GM12878 (cell line): ENCODE data around the gene TOR2A. TPM values are rescaled to one million over a fixed set of nuclear protein-coding genes. Genes with fewer than 3 reads are reported as not detected.

Source experiments
- ATAC-seq: fragments of 200-7000 bp; cut with Tn5 transposase; 3 replicates; pipeline ENCODE4 v1.9.1; 2020; ENCODE audit warnings: mild to moderate bottlenecking, moderate library complexity
- BruUV-seq: library from RNA; stranded (reverse); fragments of 400-500 nt; replicated peaks from 2 replicates; lab custom pipeline; 2021; lab: Mats Ljungman, UMichigan
- CTCF ChIA-PET: fragments of 300-600 bp; sonication (Branson Sonifier 250); formaldehyde crosslinking; extraction: SDS; loops from one replicate; lab custom pipeline; 2021; ENCODE audit warnings: inconsistent platforms; lab: Yijun Ruan, JAX
- POLR2A ChIA-PET: fragments of 350-600 bp; formaldehyde crosslinking; extraction: SDS; loops from one replicate; lab custom pipeline; 2021; ENCODE audit warnings: inconsistent platforms; lab: Charles Lee
- RAD21 ChIA-PET: fragments of 300-600 bp; sonication (Branson Sonifier 250); formaldehyde crosslinking; loops from one replicate; lab custom pipeline; 2023; ENCODE audit warnings: antibody characterized with exemption; ENCODE audit not compliant: unreplicated experiment; lab: Charles Lee
- SMC1A ChIA-PET: fragments of 300-600 bp; sonication (Branson Sonifier 250); formaldehyde crosslinking; loops from one replicate; lab custom pipeline; 2023; ENCODE audit not compliant: unreplicated experiment, uncharacterized antibody; lab: Charles Lee
- DNase-seq: peaks from one replicate; pipeline ENCODE4 v3.0.0-alpha.2; 2011; ENCODE audit warnings: low read depth, low spot score
- FAIRE-seq: peaks from 3 replicates; lab custom pipeline; 2011; peaks lifted over from hg19 to GRCh38; lab: Jason Lieb, UNC
- H2AFZ ChIP-seq: 2 replicates; pipeline ENCODE4 v1.6.0; 2011; ENCODE audit warnings: low read depth, low read length, control low read depth; ENCODE audit not compliant: control insufficient read depth
- H3K27ac ChIP-seq: 2 replicates; pipeline ENCODE4 v1.5.1; 2011; ENCODE audit warnings: control low read depth; ENCODE audit not compliant: control insufficient read depth, insufficient read depth
- H3K27me3 ChIP-seq, 2 experiments: replicated peaks in 1 of 2; 2 replicates each; pipeline versions ENCODE4 v1.6.0 to v1.6.1; 2011; ENCODE audit warnings: low read length in 1 of 2; ENCODE audit not compliant: control insufficient read depth in 2 of 2, insufficient read depth in 2 of 2
- H3K36me3 ChIP-seq, 2 experiments: 2 replicates each; pipeline ENCODE4 v1.5.1; 2011; ENCODE audit warnings: low read length in 1 of 2; ENCODE audit not compliant: control insufficient read depth in 2 of 2, insufficient read depth in 2 of 2
- H3K4me1 ChIP-seq: 2 replicates; pipeline ENCODE4 v1.6.1; 2011; ENCODE audit warnings: mild to moderate bottlenecking, low read length, moderate library complexity, mixed read lengths; ENCODE audit not compliant: control insufficient read depth, insufficient read depth
- H3K4me2 ChIP-seq: 2 replicates; pipeline ENCODE4 v1.6.0; 2011; ENCODE audit warnings: control low read depth; ENCODE audit not compliant: control insufficient read depth, insufficient read depth
- H3K4me3 ChIP-seq: fragments of 200-600 bp; sonication (generic); 2 replicates; pipeline ENCODE4 v1.5.1; 2016
- H3K79me2 ChIP-seq: 2 replicates; pipeline ENCODE4 v1.6.0; 2011; ENCODE audit warnings: low read length; ENCODE audit not compliant: control insufficient read depth, insufficient read depth
- H3K9ac ChIP-seq: 2 replicates; pipeline ENCODE4 v1.8.0; 2011; ENCODE audit warnings: low read length, control low read depth, mixed read lengths; ENCODE audit not compliant: control insufficient read depth, insufficient read depth
- H3K9me3 ChIP-seq: replicated peaks from 3 replicates; pipeline ENCODE4 v1.5.1; 2011; ENCODE audit warnings: mild to moderate bottlenecking, low read length; ENCODE audit not compliant: control insufficient read depth, insufficient read depth
- H4K20me1 ChIP-seq: 2 replicates; pipeline ENCODE4 v1.6.0; 2011; ENCODE audit not compliant: control insufficient read depth, insufficient read depth
- CEBPB ChIP-seq, 2 experiments: fragments of 150-350 bp in 1 of 2; IDR thresholded peaks; 2 replicates each; pipeline ENCODE4 v1.6.1; 2012 to 2014; ENCODE audit warnings: low read depth in 2 of 2, low read length in 2 of 2, borderline replicate concordance in 1 of 2, inconsistent platforms in 1 of 2
- CHD2 ChIP-seq: IDR thresholded peaks from 2 replicates; pipeline ENCODE4 v1.6.1; 2011; ENCODE audit warnings: low read depth, low read length, improper control_type of control experiment, borderline replicate concordance
- KDM1A ChIP-seq: fragments of 200-600 bp; sonication (generic); IDR thresholded peaks from 2 replicates; pipeline ENCODE4 v1.6.1; 2016; ENCODE audit warnings: borderline replicate concordance
- PBX3 ChIP-seq: IDR thresholded peaks from 2 replicates; pipeline ENCODE4 v1.6.1; 2011; ENCODE audit warnings: mild to moderate bottlenecking, low read depth, low read length, moderate library complexity; ENCODE audit not compliant: insufficient replicate concordance
- PKNOX1 ChIP-seq: fragments of 450-650 bp; IDR thresholded peaks from 2 replicates; pipeline ENCODE4 v1.6.1; 2016; ENCODE audit warnings: mild to moderate bottlenecking
- RB1 ChIP-seq: fragments of 450-650 bp; formaldehyde crosslinking; IDR thresholded peaks from 2 replicates; pipeline ENCODE4 v1.6.1; 2017; ENCODE audit warnings: mild to moderate bottlenecking, borderline replicate concordance
- SKIL ChIP-seq: fragments of 450-650 bp; IDR thresholded peaks from 2 replicates; pipeline ENCODE4 v1.6.1; 2017; ENCODE audit warnings: mild to moderate bottlenecking, low read depth, inconsistent platforms; ENCODE audit not compliant: poor library complexity, severe bottlenecking
- TBL1XR1 ChIP-seq: IDR thresholded peaks from 2 replicates; pipeline ENCODE4 v1.6.1; 2012; ENCODE audit warnings: low read depth, low read length, improper control_type of control experiment
- TCF12 ChIP-seq: IDR thresholded peaks from 2 replicates; pipeline ENCODE4 v1.6.1; 2011; ENCODE audit warnings: low read depth, mild to moderate bottlenecking, low read length
- ZBTB33 ChIP-seq: fragments of 450-650 bp; IDR thresholded peaks from 2 replicates; pipeline ENCODE4 v1.6.1; 2017; ENCODE audit warnings: mild to moderate bottlenecking
- ZNF217 ChIP-seq: fragments of 450-650 bp; IDR thresholded peaks from 2 replicates; pipeline ENCODE4 v1.6.1; 2017; ENCODE audit warnings: antibody characterized with exemption, mild to moderate bottlenecking
- ZNF24 ChIP-seq: fragments of 450-650 bp; IDR thresholded peaks from 2 replicates; pipeline ENCODE4 v1.6.1; 2017; ENCODE audit warnings: antibody characterized with exemption, mild to moderate bottlenecking
- ZNF622 ChIP-seq: fragments of 450-650 bp; IDR thresholded peaks from 2 replicates; pipeline ENCODE4 v1.6.1; 2017; ENCODE audit warnings: mild to moderate bottlenecking, inconsistent platforms
- WGBS: methylation state at CpG from one replicate; pipeline ENCODE4 v1.1.6; 2016; ENCODE audit warnings: low lambda C conversion rate; ENCODE audit not compliant: insufficient replicate concordance, insufficient coverage; ENCODE audit errors: missing lambda C conversion rate; 5-methylcytosine and 5-hydroxymethylcytosine counted together
- in situ Hi-C: fragments of 300-500 bp; cut with MboI; formaldehyde crosslinking; loops from 9 replicates; pipeline ENCODE4 v1.14.3; 2018; ENCODE audit warnings: mixed read lengths
- intact Hi-C: fragments of 100-400 bp; cut with micrococcal nuclease; formaldehyde crosslinking; loops from one replicate; pipeline ENCODE4 v1.14.2; 2022; ENCODE audit not compliant: unreplicated experiment
- polyA plus RNA-seq, 11 experiments: library from polyadenylated mRNA; depleted of rRNA in 4 of 11; unstranded in 6 of 11; stranded (reverse) in 5 of 11; fragments of >200 nt; fragmentation: Nextera tagmentation in 4 of 11; fragmentation: Illumina TruSeq in 1 of 11; extraction: Ambion mirVana in 4 of 11; extraction: Trizol in 1 of 11; gene quantifications; 1 replicate in 1 of 11; 2 replicates in 10 of 11; pipeline versions ENCODE4 v1.2.1 to v1.2.3, GENCODE V29; 2011 to 2016; ENCODE audit warnings: inconsistent platforms in 2 of 11, missing spikeins in 2 of 11, low read depth in 1 of 11
- total RNA-seq, 4 experiments: library from RNA; depleted of rRNA in 3 of 4; stranded (reverse); fragments of >200 nt in 3 of 4; fragmentation: Illumina TruSeq in 1 of 4; extraction: Trizol in 1 of 4; gene quantifications; 2 replicates each; pipeline versions ENCODE4 v1.2.1 to v1.2.3, GENCODE V29; 2013 to 2021

Gene TOR2A
- total and polyA plus RNA-seq, 10 of the 15 experiments (the other 5 are each of a cell fraction or from before 2014, with no cell fraction given), result 0.52 to 23.7 (median 8.5) TPM

GRCh38 chr9:127771570-127772189, 36.6 kb upstream of the TOR2A start (continued):
- TF ChIP-seq ZNF24, result no peak
- TF ChIP-seq ZBTB33, result no peak

GRCh38 chr9:127770905-127771569, 35.9 kb upstream of the TOR2A start:
- 1% methylated on average over 35 of the region's 43 CpGs for WGBS
- peak; percentile 94 for FAIRE-seq
- H2AFZ ChIP-seq, result 0 out of 2 replicates have a peak overlapping the region, but pooled peaks have one; percentile 1
- H3K79me2 ChIP-seq, result peaks cover 16% of the 10 kb centered on the region
- ChIA-PET SMC1A (interaction anchor here (0.6 to 1.9 kb wide), 8 partner anchors 8 to 150 kb away, joined by 3 to 26 read pairs (median 4); partner anchors contain the start of genes CDK9 and TOR2A), CTCF (interaction anchor here (0.5 to 9.2 kb wide), 12 partner anchors 8 to 162 kb away, joined by 3 to 75 read pairs (median 4); partner anchors contain the start of genes CDK9, SH2D3C, ST6GALNAC4 and TOR2A), POLR2A (interaction anchor here (0.5 to 3.6 kb wide), 16 partner anchors 9 to 329 kb away, joined by 3 to 42 read pairs (median 6); partner anchors contain the start of genes CDK9, FPGS, ST6GALNAC4 and TOR2A), RAD21 (interaction anchor here (0.6 to 7.6 kb wide), 11 partner anchors 8 to 225 kb away, joined by 3 to 61 read pairs (median 5); partner anchors contain the start of genes CDK9, ST6GALNAC4 and TOR2A)
- peak; percentile 90 for DNase-seq
- intact Hi-C loops, result no loop called here
- H3K4me1 ChIP-seq, result peaks cover 24% of the 10 kb centered on the region
- no peaks in the 10 kb centered on the region for H3K9me3 ChIP-seq
- H3K9ac ChIP-seq, result peak overlapping the region; percentile 21
- peak overlapping the region; percentile 65 for H3K4me2 ChIP-seq
- H3K36me3 ChIP-seq, result peaks cover 5 to 30% of the 10 kb centered on the region in 2 experiments
- peak overlapping the region; percentile 23; the same call in 1 of the 2 replicates for H3K27ac ChIP-seq
- peaks cover 3% of the 10 kb centered on the region; the same call in 1 of the 2 replicates for H4K20me1 ChIP-seq
- H3K4me3 ChIP-seq, result peak overlapping the region; percentile 79
- ATAC-seq, result peak; percentile 95
- BruUV-seq, result no TSS peak
- H3K27me3 ChIP-seq, result no peaks in the 10 kb centered on the region
- in situ Hi-C loops, result no loop called here
- TF ChIP-seq CEBPB (IDR thresholded peaks at IDR 0.05; ENCODE audit: borderline replicate concordance in 1 of 2, low read depth in 2 of 2, low read length in 2 of 2) (no peak), RB1 (peak; percentile 15; the same call in 1 of the 2 replicates), PBX3 (peak; percentile 94), CHD2 (peak; percentile 56; the same call in 1 of the 2 replicates), ZNF622 (no peak), ZNF217 (no peak), TBL1XR1 (no peak), KDM1A (no peak), SKIL (no peak), PKNOX1 (peak; percentile 97), TCF12 (0 out of 2 replicates have a peak, but pooled peaks have one; percentile 24)
